Endothelial cell of umbilical vein (primary cell): ENCODE data around the gene CTSD. TPM values are rescaled to one million over a fixed set of nuclear protein-coding genes. Genes with fewer than 3 reads are reported as not detected.

ENCODE experiments used
- BruUV-seq: library from RNA; stranded (reverse); fragments of 400-500 nt; replicated peaks from 2 replicates; lab custom pipeline; 2021; lab: Mats Ljungman, UMichigan
- CTCF ChIA-PET: fragments of 300-600, 350-600 bp; sonication (Branson Sonifier 250); formaldehyde crosslinking; loops from one replicate; lab custom pipeline; 2021; ENCODE audit warnings: antibody characterized with exemption, inconsistent platforms; lab: Charles Lee
- POLR2A ChIA-PET: fragments of 300-600, 350-600 bp; sonication (Branson Sonifier 250); formaldehyde crosslinking; loops from one replicate; lab custom pipeline; 2021; ENCODE audit warnings: antibody characterized with exemption, inconsistent platforms; lab: Charles Lee
- DNase-seq: peaks from one replicate; pipeline ENCODE4 v3.0.0-alpha.2; 2011; ENCODE audit warnings: low read depth, low spot score
- FAIRE-seq: peaks from 2 replicates; lab custom pipeline; 2011; peaks lifted over from hg19 to GRCh38; lab: Jason Lieb, UNC
- H2AFZ ChIP-seq: 2 replicates; pipeline ENCODE4 v1.6.0; 2012; ENCODE audit warnings: low read depth, low read length, control low read depth, inconsistent platforms
- H3K27ac ChIP-seq: 2 replicates; pipeline ENCODE4 v1.5.1; 2011; ENCODE audit warnings: low read depth, mild to moderate bottlenecking, control low read depth, low read length, moderate library complexity; ENCODE audit not compliant: insufficient read depth
- H3K27me3 ChIP-seq, 2 experiments: 2 replicates each; pipeline versions ENCODE4 v1.6.0 to v1.6.1; 2011; ENCODE audit warnings: low read length in 2 of 2, mixed read lengths in 1 of 2; ENCODE audit not compliant: control insufficient read depth in 2 of 2, insufficient read depth in 2 of 2
- H3K36me3 ChIP-seq, 2 experiments: 2 replicates in 1 of 2; 3 replicates in 1 of 2; pipeline ENCODE4 v1.5.1; 2011; ENCODE audit warnings: low read length in 2 of 2, mild to moderate bottlenecking in 1 of 2, moderate library complexity in 1 of 2; ENCODE audit not compliant: control insufficient read depth in 2 of 2, insufficient read depth in 2 of 2; ENCODE audit errors: extremely low read depth in 1 of 2
- H3K4me1 ChIP-seq: 3 replicates; pipeline ENCODE4 v1.5.1; 2011; ENCODE audit warnings: mild to moderate bottlenecking, low read length; ENCODE audit not compliant: control insufficient read depth, insufficient read depth; ENCODE audit errors: extremely low read depth
- H3K4me2 ChIP-seq: 2 replicates; pipeline ENCODE4 v1.6.1; 2011; ENCODE audit warnings: low read length, control low read depth, mixed read lengths; ENCODE audit not compliant: insufficient read depth
- H3K4me3 ChIP-seq, 3 experiments: fragments of 200-600 bp in 1 of 3; sonication (generic), shearing (Covaris generic) in 1 of 3; replicated peaks in 1 of 3; 2 replicates each; pipeline ENCODE4 v1.5.1; 2011 to 2016; ENCODE audit warnings: control low read depth in 3 of 3, low read length in 3 of 3, mild to moderate bottlenecking in 2 of 3, inconsistent platforms in 1 of 3, low read depth in 1 of 3, moderate library complexity in 1 of 3; ENCODE audit not compliant: insufficient read depth in 1 of 3
- H3K79me2 ChIP-seq: 2 replicates; pipeline ENCODE4 v1.6.0; 2012; ENCODE audit warnings: low read length, inconsistent platforms; ENCODE audit not compliant: control insufficient read depth, insufficient read depth
- H3K9ac ChIP-seq: replicated peaks from 2 replicates; pipeline ENCODE3; 2011; ENCODE audit warnings: low read length, control low read depth; ENCODE audit not compliant: insufficient read depth; ENCODE audit errors: extremely low read depth
- H3K9me1 ChIP-seq: replicated peaks from 3 replicates; pipeline ENCODE4 v1.6.0; 2011; ENCODE audit warnings: mild to moderate bottlenecking, low read length; ENCODE audit not compliant: control insufficient read depth, insufficient read depth; ENCODE audit errors: extremely low read depth
- H3K9me3 ChIP-seq: replicated peaks from 2 replicates; pipeline ENCODE4 v1.5.1; 2012; ENCODE audit warnings: low read length, inconsistent platforms; ENCODE audit not compliant: control insufficient read depth, insufficient read depth
- H4K20me1 ChIP-seq: replicated peaks from 2 replicates; pipeline ENCODE3; 2011; ENCODE audit warnings: mild to moderate bottlenecking, low read length; ENCODE audit not compliant: control insufficient read depth, insufficient read depth; ENCODE audit errors: extremely low read depth
- CTCF ChIP-seq, 2 donors: IDR thresholded peaks; 1 replicate in 1 of 2; 2 replicates in 1 of 2; pipeline ENCODE4 v1.5.1; 2011; ENCODE audit warnings: low read length in 2 of 2, mild to moderate bottlenecking in 2 of 2, moderate library complexity in 2 of 2, control low read depth in 1 of 2, inconsistent platforms in 1 of 2, low read depth in 1 of 2; ENCODE audit not compliant: insufficient read depth in 1 of 2; ENCODE audit errors: extremely low read depth in 1 of 2
- EZH2 ChIP-seq: IDR thresholded peaks from 2 replicates; pipeline ENCODE4 v1.6.1; 2012; ENCODE audit warnings: borderline replicate concordance, low read depth, mild to moderate bottlenecking, moderate library complexity, low read length, inconsistent platforms; ENCODE audit not compliant: severe bottlenecking
- FOS ChIP-seq: IDR thresholded peaks from 2 replicates; pipeline ENCODE4 v1.6.1; 2011; ENCODE audit warnings: mild to moderate bottlenecking, low read length, moderate library complexity, borderline replicate concordance; ENCODE audit not compliant: insufficient read depth
- GATA2 ChIP-seq: IDR thresholded peaks from 2 replicates; pipeline ENCODE4 v1.7.0; 2011; ENCODE audit warnings: low read depth, mild to moderate bottlenecking, moderate library complexity, mixed read lengths, low read length; ENCODE audit not compliant: insufficient read length, insufficient read depth
- MYC ChIP-seq: IDR thresholded peaks from one replicate; pipeline ENCODE4 v1.6.1; 2011; ENCODE audit warnings: mild to moderate bottlenecking, low read depth, low read length
- POLR2A ChIP-seq: IDR thresholded peaks from 2 replicates; pipeline ENCODE4 v1.6.1; 2012; ENCODE audit warnings: low read depth, mild to moderate bottlenecking, control low read depth, low read length
- POLR2AphosphoS5 ChIP-seq: IDR thresholded peaks from 2 replicates; pipeline ENCODE4 v1.6.1; 2012; ENCODE audit warnings: low read depth, mild to moderate bottlenecking, control low read depth, low read length, moderate library complexity; ENCODE audit not compliant: insufficient read depth
- dilution Hi-C: fragments of 300-500 bp; cut with MboI; formaldehyde crosslinking; loops from one replicate; pipeline ENCODE4 v1.15.0; 2019; ENCODE audit warnings: low sequenced_read_pairs; ENCODE audit not compliant: extremely low pct_ligation_motif_present
- intact Hi-C: fragments of 100-400 bp; cut with micrococcal nuclease; formaldehyde crosslinking; loops from one replicate; pipeline ENCODE4 v1.10.0; 2022
- polyA plus RNA-seq, 4 experiments: library from polyadenylated mRNA; depleted of rRNA in 3 of 4; stranded (reverse) in 3 of 4; unstranded in 1 of 4; fragments of >200 nt; gene quantifications; 2 replicates each; pipeline versions ENCODE4 v1.2.1 to v1.2.3, GENCODE V29; 2011 to 2012; ENCODE audit warnings: missing spikeins in 1 of 4
- total RNA-seq: library from RNA; stranded (reverse); gene quantifications from 2 replicates; pipeline ENCODE4 v1.2.3, GENCODE V29; 2021

CTSD gene
- total and polyA plus RNA-seq, 2 donors (not counting 3 experiments of a cell fraction or from before 2014, with no cell fraction given), result 215 to 248 TPM

DNA sequence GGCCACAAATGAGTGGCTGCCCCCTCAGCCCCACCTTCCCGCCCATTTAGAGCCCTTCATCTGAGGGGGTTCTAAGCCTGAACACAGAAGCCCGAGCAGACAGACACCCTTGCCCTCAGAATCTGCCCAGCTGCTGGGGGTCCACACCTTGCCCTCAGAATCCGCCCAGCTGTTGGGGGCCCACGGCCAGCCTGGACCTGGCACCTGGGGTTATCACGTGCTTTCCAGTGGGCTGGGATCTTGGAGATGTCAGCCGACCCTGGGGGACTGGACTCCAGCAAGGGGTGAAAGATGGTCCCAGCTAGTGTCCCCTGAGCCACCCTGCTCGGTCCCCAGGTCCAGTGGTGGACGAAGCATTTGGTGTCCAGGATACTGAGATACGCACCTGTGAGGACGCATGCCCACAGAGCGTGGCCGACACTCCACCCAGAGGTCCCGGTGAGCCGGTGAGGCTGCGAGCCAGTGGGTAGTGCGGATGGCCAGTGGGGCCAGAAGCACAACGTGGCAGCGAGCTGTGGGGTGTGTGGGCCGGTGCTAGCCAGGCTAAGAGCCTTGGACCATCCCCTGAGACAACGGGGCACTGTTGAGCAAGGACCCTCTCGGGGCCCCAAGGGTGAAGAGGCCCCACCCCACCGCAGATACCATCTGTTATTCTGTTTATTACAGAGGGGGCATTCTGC is 3.1 kb upstream of the CTSD start:
- Histone ChIP-seq H3K9me1 (no peaks in the 10 kb centered on the region), H3K9me3 (no peaks in the 10 kb centered on the region), H3K27ac (no peak overlapping the region), H3K4me1 (peaks cover 12% of the 10 kb centered on the region), H3K9ac (no peak overlapping the region), H3K4me3 (no peak overlapping the region), H2AFZ (no peak overlapping the region), H3K4me2 (no peak overlapping the region), H4K20me1 (no peaks in the 10 kb centered on the region), H3K79me2 (peaks cover 9% of the 10 kb centered on the region), H3K36me3 (no peaks in the 10 kb centered on the region), H3K27me3 (no peaks in the 10 kb centered on the region)
- no peak for FAIRE-seq
- intact Hi-C loops (no loop called here), dilution Hi-C loops (no loop called here)
- TF ChIP-seq MYC, result no peak
- no peak for TF ChIP-seq POLR2AphosphoS5
- no peak for TF ChIP-seq CTCF (IDR thresholded peaks at IDR 0.05; ENCODE audit: extremely low read depth in 1 of 2, insufficient read depth in 1 of 2, low read depth in 1 of 2, low read length in 2 of 2)
- no peak for TF ChIP-seq GATA2
- no peak for TF ChIP-seq POLR2A
- TF ChIP-seq FOS, result no peak
- no peak for TF ChIP-seq EZH2
- CTCF ChIA-PET, result interaction anchor here (0.8 to 1.5 kb wide), 3 partner anchors 66 to 114 kb away, joined by 4 to 5 read pairs (median 4); no protein-coding TSS in a partner anchor
- POLR2A ChIA-PET, result no interaction called here
- no TSS peak for BruUV-seq
- no peak for DNase-seq
